ENCODE data around the gene DOP1B. TPM values are rescaled to one million over a fixed set of nuclear protein-coding genes. Genes with fewer than 3 reads are reported as not detected.

The DOP1B gene
- total RNA-seq (10 to 100 TPM; 10.6 to 26.5 (median 15.5) TPM), polyA plus RNA-seq (1 to 10 TPM; 5.1 to 6.1 TPM)
- long read RNA-seq, donor 1, partial matches to known transcripts: 6 of 6 reads
- long read RNA-seq, donor 1, other reads (novel, unspliced or antisense): 0 of 6 reads
- long read RNA-seq, donor 2, partial matches to known transcripts: 7 of 10 reads
- long read RNA-seq, donor 2, other reads (novel, unspliced or antisense): 3 of 10 reads
- long read RNA-seq, donor 3, partial matches to known transcripts: 9 of 10 reads
- long read RNA-seq, donor 3, other reads (novel, unspliced or antisense): 1 of 10 reads

GRCh38 chr21:36156815-36157670, at the start of gene DOP1B:
Gene DOP1B, plus strand, starts transcription at chr21:36156824. Its CDS starts 7,910 bp downstream, at chr21:36164734.
- 0 to 2% (median 1%) methylated on average over 9 to 83 of the region's 83 CpGs for WGBS, 4 donors
- peak in 2 of 5 donors; percentile 54 to 64 for DNase-seq

GRCh38 chr21:36109868-36110267, 46.8 kb upstream of the DOP1B start:
- TF ChIP-seq CTCF (IDR thresholded peaks at IDR 0.05) (no peak), POLR2A (IDR thresholded peaks at IDR 0.05) (no peak)
- no peaks in the 10 kb centered on the region for H3K36me3 ChIP-seq
- H3K27ac ChIP-seq: no peak overlapping the region
- no peak for ATAC-seq
- intact Hi-C loops (cut with DNase I): loop anchor here in 9 of 10 donors (5.0 to 10.0 kb wide), 6 partner anchors 38 to 1418 kb away; partner anchors contain the start of genes SETD4 (in 4 of the 9) and CBR1 (in 2 of the 9)
- peaks cover 0 to 8% (median 2%) of the 10 kb centered on the region in 12 donors for H3K4me1 ChIP-seq
- no peak overlapping the region for H3K4me3 ChIP-seq
- WGBS, 4 donors: 94 to 97% (median 96%) methylated on average over 10 of the region's 10 CpGs
- DNase-seq: no peak
- no peaks in the 10 kb centered on the region for H3K9me3 ChIP-seq
- H3K27me3 ChIP-seq: peaks cover 0 to 11% (median under 1%) of the 10 kb centered on the region in 9 donors

More at GRCh38 chr21:36156815-36157670, at the start of gene DOP1B:
- Histone ChIP-seq H3K36me3 (no peaks in the 10 kb centered on the region), H3K4me1 (peaks cover 0 to 34% (median 13%) of the 10 kb centered on the region in 12 donors), H3K27me3 (no peaks in the 10 kb centered on the region), H3K9me3 (peaks cover 0 to 5% (median 0%) of the 10 kb centered on the region in 12 donors), H3K4me3 (peak within 1 kb of the TSS; percentile 87 to 99 (median 96)), H3K27ac (peak within 1 kb of the TSS; percentile 71 to 94 (median 90))
- intact Hi-C loops (cut with DNase I): loop anchor here in 6 of 10 donors (1.0 to 10.0 kb wide), 7 partner anchors 30 to 165 kb away; partner anchors contain the start of gene MORC3 (in 3 of the 6)
- ATAC-seq: peak in 2 of 4 donors; percentile 19 to 33
- TF ChIP-seq POLR2A (IDR thresholded peaks at IDR 0.05): peak in 1 of 2 donors; percentile 88
- TF ChIP-seq CTCF (IDR thresholded peaks at IDR 0.05): peak in 1 of 12 donors; percentile 10

GRCh38 chr21:36111238-36111637, 45.4 kb upstream of the DOP1B start:
- DNase-seq (no peak), ATAC-seq (no peak)
- Histone ChIP-seq H3K4me1 (peaks cover 0 to 8% (median 1%) of the 10 kb centered on the region in 12 donors), H3K27ac (no peak overlapping the region), H3K4me3 (no peak overlapping the region), H3K36me3 (no peaks in the 10 kb centered on the region), H3K27me3 (peaks cover 0 to 3% (median 0%) of the 10 kb centered on the region in 9 donors), H3K9me3 (no peaks in the 10 kb centered on the region)
- intact Hi-C loops (cut with DNase I): loop anchor here in 8 of 10 donors (5.0 to 10.0 kb wide), 5 partner anchors 39 to 1419 kb away; partner anchors contain the start of genes SETD4 (in 4 of the 8) and CBR1 (in 2 of the 8)
- no peak for TF ChIP-seq CTCF (IDR thresholded peaks at IDR 0.05)
- no peak for TF ChIP-seq POLR2A (IDR thresholded peaks at IDR 0.05)
- 76 to 94% (median 91%) methylated on average over 8 of the region's 8 CpGs for WGBS, 4 donors

All from heart left ventricle (tissue), 16 donors.